GM15510 (cell line): ENCODE data around the gene NBAS.

Experiments
- POLR2A ChIP-seq: IDR thresholded peaks from 3 replicates; pipeline ENCODE4 v1.6.1; 2011; ENCODE audit warnings: borderline replicate concordance; ENCODE audit not compliant: insufficient read length; ENCODE audit errors: extremely low read depth

The NBAS gene

GRCh38 chr2:15446961-15447360 is 114.2 kb downstream of the NBAS start:
- no peak for TF ChIP-seq POLR2A

GRCh38 chr2:15445891-15446562 is 115.1 kb downstream of the NBAS start:
- TF ChIP-seq POLR2A: no peak

GRCh38 chr2:15436195-15436594 is 124.9 kb downstream of the NBAS start:
- no peak for TF ChIP-seq POLR2A

- TF ChIP-seq POLR2A: no peak
Measured at GRCh38 chr2:15435474-15435873, 125.7 kb downstream of the NBAS start.

GRCh38 chr2:15432642-15433256 is 128.4 kb downstream of the NBAS start:
- no peak for TF ChIP-seq POLR2A

GRCh38 chr2:15429032-15429431 is 132.1 kb downstream of the NBAS start:
- no peak for TF ChIP-seq POLR2A

- TF ChIP-seq POLR2A: no peak
Measured at GRCh38 chr2:15427987-15428386, 133.1 kb downstream of the NBAS start.

GRCh38 chr2:15426606-15427005 is 134.5 kb downstream of the NBAS start:
- no peak for TF ChIP-seq POLR2A

- TF ChIP-seq POLR2A: no peak
Measured at GRCh38 chr2:15425712-15426111, 135.4 kb downstream of the NBAS start.

- no peak for TF ChIP-seq POLR2A
Measured at GRCh38 chr2:15421753-15422152, 139.4 kb downstream of the NBAS start.

- TF ChIP-seq POLR2A: no peak
Measured at GRCh38 chr2:15415748-15416147, 145.4 kb downstream of the NBAS start.

- TF ChIP-seq POLR2A: no peak
Measured at GRCh38 chr2:15412779-15413178, 148.4 kb downstream of the NBAS start.

GRCh38 chr2:15412309-15412708 is 148.8 kb downstream of the NBAS start:
- TF ChIP-seq POLR2A: no peak

GRCh38 chr2:15410884-15411283 is 150.2 kb downstream of the NBAS start:
- no peak for TF ChIP-seq POLR2A

GRCh38 chr2:15408759-15409158 is 152.4 kb downstream of the NBAS start:
- TF ChIP-seq POLR2A: no peak

- no peak for TF ChIP-seq POLR2A
Measured at GRCh38 chr2:15407666-15408065, 153.5 kb downstream of the NBAS start.

GRCh38 chr2:15400240-15400826 is 160.8 kb downstream of the NBAS start:
- no peak for TF ChIP-seq POLR2A

GRCh38 chr2:15399241-15399640 is 161.9 kb downstream of the NBAS start:
- no peak for TF ChIP-seq POLR2A
